ENCODE measurements around the gene HRG. TPM values are rescaled to one million over a fixed set of nuclear protein-coding genes. Genes with fewer than 3 reads are reported as not detected.

The HRG gene
- total RNA-seq, 1 experiment from 2014 or later: not detected

- Histone ChIP-seq H3K27ac (ENCODE audit: low read length) (no peak overlapping the region), H3K4me3 (ENCODE audit: low read depth in 2 of 2, low read length in 2 of 2) (no peak overlapping the region), H3K36me3 (ENCODE audit: control insufficient read depth, insufficient read depth, low read length) (no peaks in the 10 kb centered on the region), H3K4me1 (ENCODE audit: control insufficient read depth, insufficient read depth, low read length) (no peaks in the 10 kb centered on the region), H3K9me3 (ENCODE audit: control insufficient read depth, insufficient read depth, low read depth, low read length) (no peaks in the 10 kb centered on the region), H3K27me3 (ENCODE audit: control insufficient read depth, insufficient read depth, low read length) (no peaks in the 10 kb centered on the region)
- CTCF ChIA-PET: no interaction called here
- POLR2A ChIA-PET: no interaction called here
- no peak for TF ChIP-seq REST (IDR thresholded peaks at IDR 0.05; ENCODE audit: insufficient read depth in 1 of 2, low read depth in 2 of 2, low read length in 1 of 2)
- TF ChIP-seq SIN3A (IDR thresholded peaks at IDR 0.05; ENCODE audit: borderline replicate concordance, insufficient read depth, low read depth, low read length): no peak
- no peak for TF ChIP-seq CTCF (IDR thresholded peaks at IDR 0.05)
- in situ Hi-C loops (cut with HindIII; ENCODE audit: low pct_unique_long_range_greater_than_20kb, low sequenced_read_pairs): no loop called here
- DNase-seq (ENCODE audit: low read depth, low spot score) (no peak), ATAC-seq (no peak)
- BruUV-seq (replicated peaks): no TSS peak
- intact Hi-C loops (cut with micrococcal nuclease; ENCODE audit: unreplicated experiment): no loop called here
Observed at GRCh38 chr3:186713499-186713898, 47.7 kb downstream of the HRG start.

GRCh38 chr3:186717039-186717457, 51.2 kb downstream of the HRG start, which contains the start of gene KNG1:
KNG1 (plus strand) TSS chr3:186717359; CDS start chr3:186717543, 184 bp downstream.
- DNase-seq (ENCODE audit: low read depth, low spot score): no peak
- no peak within 1 kb of the TSS for H3K4me3 ChIP-seq (ENCODE audit: low read depth in 2 of 2, low read length in 2 of 2)
- TF ChIP-seq POLR2AphosphoS5 (IDR thresholded peaks at IDR 0.05; ENCODE audit: low read depth, low read length) (no peak), SIN3A (IDR thresholded peaks at IDR 0.05; ENCODE audit: borderline replicate concordance, insufficient read depth, low read depth, low read length) (no peak), REST (IDR thresholded peaks at IDR 0.05; ENCODE audit: insufficient read depth in 1 of 2, low read depth in 2 of 2, low read length in 1 of 2) (no peak), CTCF (IDR thresholded peaks at IDR 0.05) (no peak), TCF7L2 (IDR thresholded peaks at IDR 0.05; ENCODE audit: low read depth, low read length) (no peak)
- no TSS peak for BruUV-seq (replicated peaks)
- ATAC-seq: no peak
- H3K36me3 ChIP-seq (ENCODE audit: control insufficient read depth, insufficient read depth, low read length): no peaks in the 10 kb centered on the region
- no peaks in the 10 kb centered on the region for H3K27me3 ChIP-seq (ENCODE audit: control insufficient read depth, insufficient read depth, low read length)
- no peak within 1 kb of the TSS for H3K27ac ChIP-seq (ENCODE audit: low read length)
- ChIA-PET CTCF (no interaction called here), POLR2A (no interaction called here)
- in situ Hi-C loops (cut with HindIII; ENCODE audit: low pct_unique_long_range_greater_than_20kb, low sequenced_read_pairs): no loop called here
- H3K9me3 ChIP-seq (ENCODE audit: control insufficient read depth, insufficient read depth, low read depth, low read length): no peaks in the 10 kb centered on the region
- no peaks in the 10 kb centered on the region for H3K4me1 ChIP-seq (ENCODE audit: control insufficient read depth, insufficient read depth, low read length)
- intact Hi-C loops (cut with micrococcal nuclease; ENCODE audit: unreplicated experiment): no loop called here

Data from Panc1 (cell line).